H4 (cell line): Measurements from ENCODE around the gene HLA-F. TPM values are rescaled to one million over a fixed set of nuclear protein-coding genes. Genes with fewer than 3 reads are reported as not detected.

Experiments used
- DNase-seq: peaks from one replicate; pipeline ENCODE4 v3.0.0-alpha.2; 2015; ENCODE audit warnings: low spot score
- total RNA-seq: library from RNA; depleted of rRNA; stranded (reverse); fragments of >200 nt; shearing (Covaris generic); gene quantifications from 2 replicates; pipeline ENCODE4 v1.2.3, GENCODE V29; 2014; rRNA removed

The HLA-F gene
- 17.5 and 20.3 TPM in 2 replicates for total RNA-seq

GRCh38 chr6:29723262-29723665, at the start of gene HLA-F:
HLA-F (plus strand) TSS chr6:29723434; CDS start chr6:29723464, 30 bp downstream.
- peak; percentile 79 for DNase-seq

- no peak for DNase-seq
Observed at GRCh38 chr6:29674008-29674407, 49.2 kb upstream of the HLA-F start.

DNA sequence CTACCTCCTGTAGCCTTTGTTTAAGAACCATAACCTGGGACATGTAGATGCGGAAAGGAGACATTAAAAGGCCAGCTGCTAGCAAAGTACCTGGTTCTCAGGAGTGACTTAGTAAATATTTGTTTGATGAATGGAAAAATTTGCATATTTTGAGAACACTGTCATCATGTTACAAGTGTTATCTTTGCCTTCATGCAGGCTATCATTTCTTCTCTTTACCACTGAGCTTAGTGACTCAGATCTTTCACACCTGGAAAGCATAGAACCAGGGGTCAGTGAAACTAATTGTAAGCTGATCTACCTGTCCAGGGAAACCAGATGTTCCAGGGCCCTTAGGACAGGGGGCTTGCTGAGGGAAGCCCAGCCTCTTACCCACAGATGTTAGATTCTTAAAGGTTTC, 47.7 kb upstream of the HLA-F start:
- no peak for DNase-seq

DNA sequence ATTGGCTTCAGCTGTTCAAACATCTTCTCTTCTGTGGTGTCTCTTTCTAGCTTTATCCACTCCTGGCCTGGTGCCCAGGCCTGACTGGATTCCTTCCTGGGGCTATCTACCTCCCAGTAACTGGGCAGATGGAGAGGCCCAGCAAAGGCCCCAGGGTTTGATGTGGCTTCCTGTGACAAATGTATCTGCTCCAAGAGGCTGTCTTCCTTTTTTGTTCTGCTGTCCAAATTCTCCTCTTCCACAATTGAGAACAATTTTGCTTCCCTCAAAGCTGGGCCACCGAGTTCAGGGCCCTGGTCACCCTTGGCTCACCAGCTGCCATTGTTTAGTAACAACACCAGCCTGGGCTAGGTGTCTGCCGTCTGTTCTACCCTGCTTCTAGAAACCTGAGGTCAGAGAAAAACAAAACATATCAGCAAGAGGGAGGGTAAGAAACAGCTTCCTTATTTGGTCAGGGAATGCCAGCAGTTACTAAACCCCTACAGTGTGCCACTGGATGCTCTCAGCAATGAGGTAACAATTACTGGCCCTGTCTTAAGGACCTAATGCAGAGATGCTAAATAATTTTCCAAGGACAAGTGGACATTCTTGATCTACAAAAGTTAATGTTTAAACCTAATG, 46.1 kb upstream of the HLA-F start:
- DNase-seq, result peak; percentile 56

- no peak for DNase-seq
Observed at GRCh38 chr6:29678114-29678513, 45.1 kb upstream of the HLA-F start.

- no peak for DNase-seq
Observed at GRCh38 chr6:29679962-29680361, 43.3 kb upstream of the HLA-F start.

DNA sequence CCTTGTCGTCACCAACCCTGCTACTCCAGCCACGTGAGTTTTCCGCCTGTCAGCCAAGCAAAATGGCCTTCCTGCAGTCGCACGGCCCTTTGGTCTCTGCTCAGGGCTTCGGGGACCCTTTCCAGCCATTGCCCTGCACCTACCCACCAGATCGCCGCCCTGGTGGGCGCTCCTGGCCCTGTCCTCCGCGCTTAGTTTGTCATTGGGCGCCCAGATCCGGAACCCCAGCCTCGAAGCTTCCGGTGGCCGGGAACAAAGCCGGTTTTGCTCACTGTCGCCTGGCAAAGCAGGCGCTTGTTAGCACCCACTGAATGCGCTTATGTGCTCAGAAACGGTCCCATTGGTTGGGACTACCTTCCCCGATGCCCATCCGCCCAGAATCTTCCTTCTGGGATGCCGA, 42.8 kb upstream of the HLA-F start:
- no peak for DNase-seq

- DNase-seq, result no peak
Observed at GRCh38 chr6:29680904-29681303, 42.3 kb upstream of the HLA-F start, which contains the start of gene ZFP57. ZFP57 (minus strand) TSS chr6:29681152; CDS start chr6:29677003, 4,149 bp downstream.

GRCh38 chr6:29681811-29682210, 41.4 kb upstream of the HLA-F start:
- DNase-seq, result no peak

GRCh38 chr6:29685718-29686326, 37.4 kb upstream of the HLA-F start:
- no peak for DNase-seq

GRCh38 chr6:29694637-29695036, 28.6 kb upstream of the HLA-F start:
- DNase-seq, result no peak

GRCh38 chr6:29696147-29697125, 26.8 kb upstream of the HLA-F start:
- DNase-seq, result no peak

GRCh38 chr6:29702519-29703103, 20.6 kb upstream of the HLA-F start:
- DNase-seq, result peak; percentile 22

- peak; percentile 56 for DNase-seq
Observed at GRCh38 chr6:29705389-29706231, 17.6 kb upstream of the HLA-F start.

GRCh38 chr6:29708432-29709179, 14.6 kb upstream of the HLA-F start:
- DNase-seq, result no peak

DNA sequence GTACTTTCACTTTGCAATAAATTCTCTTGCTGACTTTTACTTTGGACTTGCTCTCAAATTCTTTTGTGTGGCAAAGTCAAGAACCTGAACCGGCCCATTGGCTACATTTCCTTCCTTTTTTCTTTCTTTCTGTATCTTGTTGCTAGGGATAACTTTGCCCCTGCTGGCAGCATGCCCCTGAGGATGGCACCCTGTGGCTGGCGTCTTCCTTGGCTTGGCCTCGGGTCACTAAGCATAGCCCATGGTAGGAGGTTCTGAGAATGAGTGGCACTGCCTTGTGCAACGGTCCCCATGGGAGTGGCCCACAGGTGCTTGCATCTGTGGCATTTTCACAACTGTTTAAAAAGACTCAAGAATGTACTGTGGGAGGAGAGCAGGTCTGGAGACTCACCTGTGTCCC, 14.0 kb upstream of the HLA-F start:
- DNase-seq, result no peak

GRCh38 chr6:29710281-29710941, 12.8 kb upstream of the HLA-F start:
- DNase-seq, result no peak

DNA sequence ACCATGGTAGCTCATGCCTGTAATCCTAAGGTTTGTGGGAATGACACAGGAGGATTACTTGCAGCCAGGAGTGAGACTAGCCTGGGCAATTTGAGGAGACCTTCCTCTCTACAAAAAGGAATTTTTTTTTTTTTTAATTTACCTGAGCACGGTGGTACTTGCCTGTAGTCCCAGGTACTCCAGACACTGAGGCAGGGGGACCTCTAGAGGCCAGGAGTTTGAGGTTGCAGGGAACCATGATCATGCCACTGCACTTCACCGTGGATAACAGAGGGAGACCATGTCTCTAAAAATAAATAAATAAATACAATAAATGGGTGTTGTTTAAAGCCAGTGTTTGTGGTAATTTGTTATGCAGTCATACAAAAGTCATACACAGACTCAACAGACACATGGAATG, 2.4 kb upstream of the HLA-F start:
- DNase-seq, result no peak

GRCh38 chr6:29723666-29724588, 693 bp downstream of the HLA-F start:
- no peak for DNase-seq
